Subcutaneous adipose tissue (tissue), 4 donors: ENCODE data around the gene PLAGL1. TPM values are rescaled to one million over a fixed set of nuclear protein-coding genes. Genes with fewer than 3 reads are reported as not detected.

Experiments used
- CTCF ChIP-seq: fragments of 450-650 bp; IDR thresholded peaks from one replicate; pipeline ENCODE4 v1.5.1; 2016; ENCODE audit warnings: low read depth, mild to moderate bottlenecking, control low read depth, antibody characterized with exemption, moderate library complexity
- total RNA-seq, 4 donors: library from RNA; depleted of rRNA; stranded (reverse); fragments of >200 nt; gene quantifications; one replicate each; pipeline ENCODE4 v1.1.0, GENCODE V29; 2016

The PLAGL1 gene
- total RNA-seq, 4 donors from 2014 or later, result 26.0 to 59.7 (median 41.1) TPM

DNA sequence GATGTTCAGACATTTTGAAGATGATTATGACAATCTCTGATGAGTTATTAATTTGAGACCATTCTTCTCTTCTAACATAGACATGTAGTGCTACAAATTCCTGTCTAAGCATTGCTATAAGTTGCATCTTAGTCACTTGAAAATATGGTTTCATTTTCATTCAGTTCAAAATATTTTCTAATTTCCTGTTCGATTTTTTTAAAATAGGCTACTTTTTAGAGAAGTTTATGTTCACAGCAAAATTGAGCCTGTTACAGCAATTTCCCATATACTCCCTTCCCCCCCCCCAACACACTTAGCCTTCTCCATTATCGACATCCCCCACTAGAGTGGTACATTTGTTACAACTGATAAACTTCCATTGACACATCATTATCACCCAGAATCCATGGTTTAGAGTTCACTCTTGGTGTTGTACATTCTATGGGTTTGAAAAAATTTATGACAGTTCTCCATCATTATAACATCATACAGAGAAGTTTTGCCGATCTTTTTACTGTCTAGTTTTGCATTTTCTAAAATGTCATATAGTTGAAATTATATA lies 31.2 kb downstream of the PLAGL1 start:
- no peak for TF ChIP-seq CTCF

GRCh38 chr6:143974089-143974488 lies 34.0 kb downstream of the PLAGL1 start:
- no peak for TF ChIP-seq CTCF

DNA sequence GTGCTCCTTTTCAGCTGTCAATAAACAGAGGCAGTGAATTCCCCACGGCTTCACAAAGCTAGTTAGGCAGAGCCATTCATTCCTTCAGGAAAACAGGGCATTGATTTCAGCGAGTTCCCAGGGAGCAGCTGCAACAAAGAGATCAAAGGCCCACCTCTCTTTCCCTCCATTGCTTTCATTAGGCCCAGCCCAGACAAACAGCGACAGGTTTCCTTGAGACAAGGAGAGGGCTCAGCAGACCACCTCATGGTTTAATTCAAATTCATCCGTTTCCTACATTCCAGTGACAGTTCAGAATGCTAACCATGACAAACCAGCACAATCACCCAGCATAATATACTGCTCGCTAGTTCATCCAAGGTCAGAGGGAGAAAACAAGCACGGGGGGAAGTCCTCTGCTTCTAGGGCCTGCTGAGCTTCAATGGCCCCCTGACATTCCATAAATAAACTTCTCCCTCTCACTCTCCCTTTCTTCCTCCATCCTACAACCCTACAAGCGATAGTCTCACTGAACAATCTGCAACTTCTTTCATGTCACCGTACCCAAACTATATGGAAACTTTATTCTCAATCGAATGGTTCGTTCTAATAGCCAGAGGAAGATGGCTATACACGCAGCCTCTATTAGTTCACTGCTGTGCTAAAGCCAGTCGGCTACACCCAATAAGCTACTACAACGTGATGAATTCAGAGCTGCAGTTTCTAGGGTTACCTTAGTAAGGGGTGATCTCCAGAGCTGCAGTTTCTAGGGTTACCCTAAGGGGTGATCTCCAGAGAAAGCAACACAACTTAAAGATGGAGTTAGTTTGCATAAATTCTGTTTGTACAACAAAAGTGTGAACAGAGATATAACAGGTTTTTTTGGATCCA lies 34.7 kb downstream of the PLAGL1 start:
- TF ChIP-seq CTCF, result no peak

GRCh38 chr6:143971482-143972205 lies 36.4 kb downstream of the PLAGL1 start:
- no peak for TF ChIP-seq CTCF

DNA sequence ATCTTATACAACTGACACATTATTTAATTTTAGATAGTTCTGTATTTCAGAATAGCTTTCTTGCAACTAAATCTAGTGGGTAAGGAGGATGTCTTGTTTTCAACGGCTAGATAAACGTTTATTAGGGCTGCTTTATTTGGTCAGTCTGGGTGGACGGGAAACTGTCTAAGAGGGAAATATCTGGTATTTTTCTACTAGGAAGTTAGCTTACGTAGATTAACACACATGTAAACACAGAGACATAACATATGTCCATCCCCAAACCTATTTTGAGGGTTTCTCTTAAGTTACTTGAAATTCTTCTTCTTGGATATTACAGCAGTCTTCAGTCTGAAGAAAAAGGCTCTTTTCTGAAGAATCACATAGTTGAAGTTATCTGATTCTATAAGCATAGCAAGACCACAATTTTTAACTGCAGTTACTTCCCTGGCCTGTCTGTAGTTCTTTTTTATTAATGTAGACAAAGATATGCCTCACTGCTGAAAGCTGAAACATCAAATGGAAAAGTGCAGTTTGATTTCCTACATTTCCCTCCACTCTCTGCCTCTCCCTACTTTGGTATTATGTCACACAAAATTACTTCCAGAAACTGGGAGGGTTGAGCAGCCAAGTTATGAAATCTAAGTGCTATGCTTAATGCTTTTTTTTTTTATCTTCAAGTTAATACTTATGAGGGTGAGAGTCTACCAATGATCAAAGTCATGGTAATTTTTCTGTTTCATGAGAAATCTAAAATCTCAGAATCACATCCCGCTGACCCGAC lies 37.4 kb downstream of the PLAGL1 start:
- no peak for TF ChIP-seq CTCF

GRCh38 chr6:143969077-143969476 lies 39.0 kb downstream of the PLAGL1 start:
- TF ChIP-seq CTCF, result no peak
